Measurements from ENCODE around the gene TXNL1. TPM values are rescaled to one million over a fixed set of nuclear protein-coding genes. Genes with fewer than 3 reads are reported as not detected.

Gene TXNL1
- total RNA-seq, 1 experiment from 2014 or later, result 90.4 TPM

GRCh38 chr18:56672391-56672790 lies 34.0 kb upstream of the TXNL1 start:
- no peak overlapping the region for H3K4me2 ChIP-seq (ENCODE audit: insufficient read depth, insufficient read length, low read length)
- H4K20me1 ChIP-seq (ENCODE audit: control insufficient read depth, insufficient read depth, insufficient read length), result no peaks in the 10 kb centered on the region
- no peaks in the 10 kb centered on the region for H3K27me3 ChIP-seq (ENCODE audit: insufficient read depth, low read length)
- no peak overlapping the region for H3K14ac ChIP-seq (ENCODE audit: insufficient read depth, low read length)
- H3K27ac Mint-ChIP-seq, result no peak overlapping the region
- no peak overlapping the region for H2AFZ ChIP-seq (ENCODE audit: low read length)
- H2BK12ac ChIP-seq (ENCODE audit: insufficient read length, low read depth, low read length), result no peak overlapping the region
- no peak overlapping the region for H2BK15ac ChIP-seq (ENCODE audit: low read depth, low read length)
- H2BK20ac ChIP-seq (ENCODE audit: low read depth, low read length, poor library complexity, severe bottlenecking), result no peak overlapping the region
- H2BK120ac ChIP-seq (ENCODE audit: low read depth, low read length, poor library complexity, severe bottlenecking), result no peak overlapping the region
- DNase-seq, result no peak
- no peak overlapping the region for H3K9ac ChIP-seq (ENCODE audit: extremely low read depth, insufficient read length, low read length)
- peaks cover 2% of the 10 kb centered on the region for H3K79me1 ChIP-seq (ENCODE audit: insufficient read depth, low read depth, low read length, poor library complexity, severe bottlenecking)
- H3T11ph ChIP-seq (ENCODE audit: low read length), result no peak overlapping the region
- H3K36me3 Mint-ChIP-seq (ENCODE audit: insufficient read depth in 1 of 3, low read depth in 3 of 3), result no peaks in the 10 kb centered on the region
- H3K27me3 Mint-ChIP-seq (ENCODE audit: low read depth), result no peaks in the 10 kb centered on the region
- no peak overlapping the region for H3K4me3 Mint-ChIP-seq
- no peak overlapping the region for H4K8ac ChIP-seq (replicated peaks; ENCODE audit: insufficient read length, low read depth, low read length)
- H3K4me1 Mint-ChIP-seq, result peaks cover 5 to 6% of the 10 kb centered on the region in 2 experiments; a peak in 3 of 4 replicates
- H3K56ac ChIP-seq (ENCODE audit: insufficient read length, low read depth, low read length), result no peak overlapping the region
- no CpG with 5 or more reads among the region's 8 CpGs for WGBS (ENCODE audit: extremely low coverage, insufficient read length, low lambda C conversion rate)
- H3K27ac ChIP-seq (ENCODE audit: insufficient read length, low read depth, low read length), result no peak overlapping the region
- TF ChIP-seq, protein P1, sequence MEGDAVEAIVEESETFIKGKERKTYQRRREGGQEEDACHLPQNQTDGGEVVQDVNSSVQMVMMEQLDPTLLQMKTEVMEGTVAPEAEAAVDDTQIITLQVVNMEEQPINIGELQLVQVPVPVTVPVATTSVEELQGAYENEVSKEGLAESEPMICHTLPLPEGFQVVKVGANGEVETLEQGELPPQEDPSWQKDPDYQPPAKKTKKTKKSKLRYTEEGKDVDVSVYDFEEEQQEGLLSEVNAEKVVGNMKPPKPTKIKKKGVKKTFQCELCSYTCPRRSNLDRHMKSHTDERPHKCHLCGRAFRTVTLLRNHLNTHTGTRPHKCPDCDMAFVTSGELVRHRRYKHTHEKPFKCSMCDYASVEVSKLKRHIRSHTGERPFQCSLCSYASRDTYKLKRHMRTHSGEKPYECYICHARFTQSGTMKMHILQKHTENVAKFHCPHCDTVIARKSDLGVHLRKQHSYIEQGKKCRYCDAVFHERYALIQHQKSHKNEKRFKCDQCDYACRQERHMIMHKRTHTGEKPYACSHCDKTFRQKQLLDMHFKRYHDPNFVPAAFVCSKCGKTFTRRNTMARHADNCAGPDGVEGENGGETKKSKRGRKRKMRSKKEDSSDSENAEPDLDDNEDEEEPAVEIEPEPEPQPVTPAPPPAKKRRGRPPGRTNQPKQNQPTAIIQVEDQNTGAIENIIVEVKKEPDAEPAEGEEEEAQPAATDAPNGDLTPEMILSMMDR (conservative IDR thresholded peaks at IDR 0.05), result no peak
- no peaks in the 10 kb centered on the region for H3K4me1 ChIP-seq (ENCODE audit: insufficient read depth, low read length)
- no peaks in the 10 kb centered on the region for H3K79me2 ChIP-seq (ENCODE audit: insufficient read depth, low read length)
- H2BK5ac ChIP-seq (ENCODE audit: insufficient read length, low read length), result no peak overlapping the region
- no peak overlapping the region for H4K5ac ChIP-seq (ENCODE audit: insufficient read length, low read depth, low read length)
- no peaks in the 10 kb centered on the region for H3K23me2 ChIP-seq (ENCODE audit: insufficient read length, low read depth, low read length, poor library complexity, severe bottlenecking)
- no peaks in the 10 kb centered on the region for H3K9me3 Mint-ChIP-seq
- no peak overlapping the region for H4K91ac ChIP-seq (ENCODE audit: insufficient read length, low read depth, low read length)
- no peak overlapping the region for H3K18ac ChIP-seq (ENCODE audit: insufficient read length, low read depth, low read length)
- no peak overlapping the region for H3K4ac ChIP-seq (ENCODE audit: low read depth, low read length)
- H3K23ac ChIP-seq (ENCODE audit: insufficient read length, low read depth, low read length), result no peak overlapping the region
- no peaks in the 10 kb centered on the region for H3K9me3 ChIP-seq (ENCODE audit: control insufficient read depth, low read depth, low read length)
- no peak overlapping the region for H2AK5ac ChIP-seq (ENCODE audit: insufficient read length, low read length)
